Measurements from ENCODE around the gene ARFRP1.

Gene ARFRP1

GRCh38 chr20:63701329-63702035, 6.3 kb downstream of the ARFRP1 start:
- no peak for DNase-seq

GRCh38 chr20:63701051-63701328, 6.8 kb downstream of the ARFRP1 start:
- no peak for DNase-seq

GRCh38 chr20:63700199-63701050, 7.4 kb downstream of the ARFRP1 start:
- no peak for DNase-seq

GRCh38 chr20:63699466-63700198, 8.1 kb downstream of the ARFRP1 start:
- no peak for DNase-seq

- DNase-seq: no peak
Observed at GRCh38 chr20:63698739-63699465, 8.9 kb downstream of the ARFRP1 start.

- DNase-seq: no peak
Observed at GRCh38 chr20:63697868-63698545, 9.8 kb downstream of the ARFRP1 start.

- DNase-seq: no peak
Observed at GRCh38 chr20:63697357-63697867, 10.4 kb downstream of the ARFRP1 start.

- DNase-seq: no peak
Observed at GRCh38 chr20:63696628-63697356, 11.0 kb downstream of the ARFRP1 start, which contains the start of gene TNFRSF6B. TNFRSF6B (plus strand) TSS chr20:63696652; CDS start chr20:63696768, 116 bp downstream.

- peak in 1 of 2 donors; percentile 52 for DNase-seq
Observed at GRCh38 chr20:63696306-63696627, 11.5 kb downstream of the ARFRP1 start.

GRCh38 chr20:63695424-63696305, 12.1 kb downstream of the ARFRP1 start:
- DNase-seq: no peak

GRCh38 chr20:63694584-63695423, 13.0 kb downstream of the ARFRP1 start:
- DNase-seq: no peak

GRCh38 chr20:63693733-63694583, 13.8 kb downstream of the ARFRP1 start:
- DNase-seq: no peak

- DNase-seq: no peak
Observed at GRCh38 chr20:63693083-63693732, 14.6 kb downstream of the ARFRP1 start.

GRCh38 chr20:63692436-63693082, 15.2 kb downstream of the ARFRP1 start:
- no peak for DNase-seq

- DNase-seq: no peak
Observed at GRCh38 chr20:63691711-63692435, 15.9 kb downstream of the ARFRP1 start.

- DNase-seq: no peak
Observed at GRCh38 chr20:63690898-63691710, 16.7 kb downstream of the ARFRP1 start.

Measured in bone marrow (tissue), 2 donors.